ENCODE results near the gene DBP.

Gene DBP

GRCh38 chr19:48595833-48596232 is 41.3 kb downstream of the DBP start:
- no peak for TF ChIP-seq CTCF (IDR thresholded peaks at IDR 0.05)

GRCh38 chr19:48595171-48595570 is 42.0 kb downstream of the DBP start:
- no peak for TF ChIP-seq CTCF (IDR thresholded peaks at IDR 0.05)

GRCh38 chr19:48591021-48591420 is 46.2 kb downstream of the DBP start:
- no peak for TF ChIP-seq CTCF (IDR thresholded peaks at IDR 0.05)

- peak; percentile 51 for TF ChIP-seq CTCF (IDR thresholded peaks at IDR 0.05)
Measured at GRCh38 chr19:48588670-48589401, 48.3 kb downstream of the DBP start.

- no peak for TF ChIP-seq CTCF (IDR thresholded peaks at IDR 0.05)
Measured at GRCh38 chr19:48587387-48587786, 49.8 kb downstream of the DBP start.

- TF ChIP-seq CTCF (IDR thresholded peaks at IDR 0.05), result no peak
Measured at GRCh38 chr19:48582168-48582567, 55.0 kb downstream of the DBP start.

All from LNCAP (cell line).